IPS DF 6.9 (cell line): ENCODE measurements around the gene JMJD7.
"Not testable (repeated sequence)": the region's sequence is repeated elsewhere in the genome, so short reads cannot be mapped to it uniquely, and the experiment has no call there.

Experiments used
- DNase-seq: peaks from one replicate; pipeline ENCODE4 v3.0.0-alpha.2; 2013; ENCODE audit warnings: low read depth, low spot score
- H3K27ac ChIP-seq: one replicate; pipeline ENCODE4 v1.5.1; 2013; ENCODE audit warnings: low read length, control low read depth
- H3K27me3 ChIP-seq: 2 replicates; pipeline ENCODE4 v1.6.1; 2013; ENCODE audit warnings: mild to moderate bottlenecking, low read length; ENCODE audit not compliant: control insufficient read depth, insufficient read depth
- H3K36me3 ChIP-seq: 2 replicates; pipeline ENCODE4 v1.6.1; 2013; ENCODE audit warnings: low read length; ENCODE audit not compliant: control insufficient read depth, insufficient read depth
- H3K4me1 ChIP-seq: 2 replicates; pipeline ENCODE4 v1.6.1; 2013; ENCODE audit warnings: low read length; ENCODE audit not compliant: control insufficient read depth, insufficient read depth
- H3K4me3 ChIP-seq: 2 replicates; pipeline ENCODE4 v1.5.1; 2013; ENCODE audit warnings: mild to moderate bottlenecking, low read length
- H3K9me3 ChIP-seq: 2 replicates; pipeline ENCODE4 v1.6.1; 2013; ENCODE audit warnings: low read length, inconsistent platforms; ENCODE audit not compliant: control insufficient read depth, insufficient read depth
- WGBS: extraction: QIAGEN DNeasy Blood & Tissue Kit; methylation state at CpG from one replicate; pipeline ENCODE4 v1.1.7; 2013; ENCODE audit warnings: mixed read lengths, missing lambda C conversion rate; ENCODE audit not compliant: insufficient read length, insufficient coverage; 5-methylcytosine and 5-hydroxymethylcytosine counted together

The JMJD7 gene

GRCh38 chr15:41822471-41822870, 5.4 kb upstream of the JMJD7 start:
- no peaks in the 10 kb centered on the region for H3K27me3 ChIP-seq
- 0 out of 2 replicates have a peak, but pooled peaks cover 10% of the 10 kb centered on the region for H3K36me3 ChIP-seq
- H3K4me1 ChIP-seq, result no peaks in the 10 kb centered on the region
- DNase-seq, result no peak
- H3K4me3 ChIP-seq, result no peak overlapping the region
- no CpG with 5 or more reads among the region's 6 CpGs for WGBS
- no peak overlapping the region for H3K27ac ChIP-seq
- no peaks in the 10 kb centered on the region for H3K9me3 ChIP-seq

- H3K36me3 ChIP-seq, result 0 out of 2 replicates have a peak, but pooled peaks cover 10% of the 10 kb centered on the region
- DNase-seq, result no peak
- no peak overlapping the region for H3K4me3 ChIP-seq
- H3K9me3 ChIP-seq, result no peaks in the 10 kb centered on the region
- H3K27me3 ChIP-seq, result no peaks in the 10 kb centered on the region
- no peak overlapping the region for H3K27ac ChIP-seq
- WGBS, result no CpG with 5 or more reads among the region's 6 CpGs
- H3K4me1 ChIP-seq, result no peaks in the 10 kb centered on the region
These were observed 4.9 kb upstream of the JMJD7 start for GRCh38 chr15:41822957-41823356.

- Histone ChIP-seq H3K9me3 (no peaks in the 10 kb centered on the region), H3K36me3 (0 out of 2 replicates have a peak, but pooled peaks cover 10% of the 10 kb centered on the region), H3K27ac (no peak overlapping the region), H3K4me3 (no peak overlapping the region), H3K4me1 (no peaks in the 10 kb centered on the region), H3K27me3 (no peaks in the 10 kb centered on the region)
- no CpG with 5 or more reads among the region's 11 CpGs for WGBS
- DNase-seq, result no peak
These were observed 4.4 kb upstream of the JMJD7 start for GRCh38 chr15:41823502-41823901.

- H3K4me1 ChIP-seq, result no peaks in the 10 kb centered on the region
- H3K27ac ChIP-seq, result no peak overlapping the region
- H3K9me3 ChIP-seq, result no peaks in the 10 kb centered on the region
- H3K4me3 ChIP-seq, result no peak overlapping the region
- WGBS, result no CpG with 5 or more reads among the region's 19 CpGs
- no peaks in the 10 kb centered on the region for H3K27me3 ChIP-seq
- H3K36me3 ChIP-seq, result 0 out of 2 replicates have a peak, but pooled peaks cover 7% of the 10 kb centered on the region
- DNase-seq, result no peak
These were observed 3.7 kb upstream of the JMJD7 start for GRCh38 chr15:41824062-41824745.

GRCh38 chr15:41825145-41825544, 2.7 kb upstream of the JMJD7 start:
- Histone ChIP-seq H3K27ac (no peak overlapping the region), H3K36me3 (0 out of 2 replicates have a peak, but pooled peaks cover 7% of the 10 kb centered on the region), H3K4me1 (no peaks in the 10 kb centered on the region), H3K4me3 (no peak overlapping the region), H3K9me3 (no peaks in the 10 kb centered on the region), H3K27me3 (no peaks in the 10 kb centered on the region)
- DNase-seq, result no peak
- WGBS, result no CpG with 5 or more reads among the region's 10 CpGs

- H3K4me3 ChIP-seq, result no peak overlapping the region
- no peaks in the 10 kb centered on the region for H3K9me3 ChIP-seq
- no peak overlapping the region for H3K27ac ChIP-seq
- no peaks in the 10 kb centered on the region for H3K27me3 ChIP-seq
- H3K36me3 ChIP-seq, result 0 out of 2 replicates have a peak, but pooled peaks cover 7% of the 10 kb centered on the region
- H3K4me1 ChIP-seq, result no peaks in the 10 kb centered on the region
- no CpG with 5 or more reads among the region's 13 CpGs for WGBS
- DNase-seq, result no peak
These were observed 2.0 kb upstream of the JMJD7 start for GRCh38 chr15:41825572-41826535.

- H3K4me3 ChIP-seq, result peak overlapping the region; percentile 40; the same call in 1 of the 2 replicates
- no peaks in the 10 kb centered on the region for H3K4me1 ChIP-seq
- no peaks in the 10 kb centered on the region for H3K27me3 ChIP-seq
- 0 out of 2 replicates have a peak, but pooled peaks cover 7% of the 10 kb centered on the region for H3K36me3 ChIP-seq
- WGBS, result no CpG with 5 or more reads among the region's 37 CpGs
- no peak overlapping the region for H3K27ac ChIP-seq
- H3K9me3 ChIP-seq, result no peaks in the 10 kb centered on the region
- no peak for DNase-seq
These were observed 507 bp upstream of the JMJD7 start for GRCh38 chr15:41827290-41827879.

GRCh38 chr15:41828807-41829141, 882 bp downstream of the JMJD7 start:
- no peaks in the 10 kb centered on the region for H3K9me3 ChIP-seq
- no peak for DNase-seq
- no peak overlapping the region for H3K4me3 ChIP-seq
- 0 out of 2 replicates have a peak, but pooled peaks cover 2% of the 10 kb centered on the region for H3K36me3 ChIP-seq
- no peaks in the 10 kb centered on the region for H3K27me3 ChIP-seq
- WGBS, result no CpG with 5 or more reads among the region's 6 CpGs
- H3K4me1 ChIP-seq, result no peaks in the 10 kb centered on the region
- no peak overlapping the region for H3K27ac ChIP-seq

GRCh38 chr15:41829959-41830646, 2.2 kb downstream of the JMJD7 start:
- Histone ChIP-seq H3K4me1 (no peaks in the 10 kb centered on the region), H3K4me3 (no peak overlapping the region), H3K27ac (no peak overlapping the region), H3K36me3 (no peaks in the 10 kb centered on the region), H3K9me3 (no peaks in the 10 kb centered on the region), H3K27me3 (no peaks in the 10 kb centered on the region)
- no CpG with 5 or more reads among the region's 13 CpGs for WGBS
- no peak for DNase-seq

- H3K27me3 ChIP-seq, H3K36me3 ChIP-seq, H3K4me3 ChIP-seq, H3K27ac ChIP-seq, H3K9me3 ChIP-seq, H3K4me1 ChIP-seq, DNase-seq: not testable (repeated sequence)
- WGBS, result no CpG with 5 or more reads among the region's 4 CpGs
These were observed 3.4 kb downstream of the JMJD7 start for GRCh38 chr15:41831291-41831690.
